Stomach (tissue), 4 donors: ENCODE measurements around the gene NRG2.

ENCODE experiments used
- CTCF ChIP-seq, 7 experiments: fragments of 450-650 bp in 4 of 7; fragments of 200-600 bp in 3 of 7; sonication (generic) in 3 of 7; IDR thresholded peaks; one replicate each; pipeline ENCODE4 v1.5.1; 2016 to 2019; ENCODE audit warnings: antibody characterized with exemption in 7 of 7, control low read depth in 2 of 7, mild to moderate bottlenecking in 1 of 7
- EP300 ChIP-seq: sonication (generic); formaldehyde crosslinking; IDR thresholded peaks from one replicate; pipeline ENCODE4 v1.6.1; 2017; ENCODE audit warnings: antibody characterized with exemption
- POLR2A ChIP-seq, 4 donors: fragments of 450-650 bp; IDR thresholded peaks; one replicate each; pipeline ENCODE4 v1.6.1; 2016; ENCODE audit warnings: antibody characterized with exemption in 4 of 4, control low read depth in 2 of 4, mild to moderate bottlenecking in 1 of 4, moderate library complexity in 1 of 4
- POLR2AphosphoS5 ChIP-seq, 3 donors: sonication (generic); formaldehyde crosslinking; IDR thresholded peaks; one replicate each; pipeline ENCODE4 v1.6.1; 2016; ENCODE audit warnings: antibody characterized with exemption in 3 of 3

GRCh38 chr5:139956342-139956741 lies 86.8 kb downstream of the NRG2 start:
- TF ChIP-seq CTCF (IDR thresholded peaks at IDR 0.05) (no peak), POLR2A (IDR thresholded peaks at IDR 0.05) (no peak), EP300 (no peak), POLR2AphosphoS5 (IDR thresholded peaks at IDR 0.05) (no peak)
